Fibroblast of peridontal ligament (primary cell): ENCODE results near the gene PHF2.

Experiments
- DNase-seq: peaks from one replicate; pipeline ENCODE4 v3.0.0-alpha.2; 2010; ENCODE audit errors: extremely low read depth

The PHF2 gene

GRCh38 chr9:93587284-93587650 is 10.9 kb downstream of the PHF2 start:
- DNase-seq, result no peak

- DNase-seq, result no peak
Measured at GRCh38 chr9:93587651-93588347, 11.4 kb downstream of the PHF2 start.

- no peak for DNase-seq
Measured at GRCh38 chr9:93588641-93589609, 12.5 kb downstream of the PHF2 start.

DNA sequence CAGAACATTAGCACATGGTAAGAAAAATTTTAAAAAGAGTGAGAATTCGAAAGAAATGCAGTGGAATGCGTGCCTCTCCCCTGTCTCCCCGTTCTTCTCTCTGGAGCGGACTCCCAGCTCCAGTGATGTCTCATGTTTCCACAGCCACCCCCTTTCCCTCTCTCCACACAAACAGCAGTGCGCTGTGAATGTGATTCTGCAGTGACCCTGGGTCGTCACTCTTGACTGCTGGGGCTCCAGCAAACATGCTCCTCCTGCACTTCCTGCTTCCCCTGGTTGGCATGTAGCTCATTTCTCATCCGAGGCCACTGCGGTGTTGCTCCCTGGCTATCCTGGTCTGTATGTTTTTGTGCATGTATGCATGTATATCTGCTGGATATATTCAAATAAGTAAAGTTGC is 13.3 kb downstream of the PHF2 start:
- DNase-seq, result peak; percentile 40

DNA sequence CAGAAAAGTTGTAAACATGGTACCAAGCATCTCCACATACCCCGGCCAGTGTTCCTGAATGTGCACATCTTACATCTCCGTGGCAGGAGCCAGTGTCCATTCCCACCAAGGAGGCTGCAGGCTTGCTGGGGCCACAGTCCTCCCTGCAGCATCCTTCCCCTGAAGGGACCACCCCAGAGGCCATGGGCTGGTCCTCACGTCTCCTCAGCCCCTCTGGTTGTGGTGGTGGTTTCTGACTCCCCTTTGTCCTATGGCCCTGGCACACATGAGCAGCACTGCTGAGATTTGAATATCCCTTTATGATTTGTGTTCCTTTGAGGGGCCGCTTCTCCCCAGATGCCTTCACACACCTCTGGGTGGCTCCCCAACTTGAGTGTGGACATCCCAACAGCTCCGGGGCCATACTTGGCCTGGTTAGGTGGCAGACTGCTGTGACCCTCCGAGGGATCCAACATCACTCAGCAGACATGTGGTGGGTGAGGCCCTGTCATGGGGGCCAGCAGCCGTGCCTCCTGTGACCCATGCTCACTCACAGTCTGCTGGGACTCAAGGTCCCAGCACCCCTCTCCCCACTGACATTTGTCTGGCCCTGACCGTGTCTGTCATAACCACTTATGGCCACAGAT is 14.3 kb downstream of the PHF2 start:
- DNase-seq, result no peak

DNA sequence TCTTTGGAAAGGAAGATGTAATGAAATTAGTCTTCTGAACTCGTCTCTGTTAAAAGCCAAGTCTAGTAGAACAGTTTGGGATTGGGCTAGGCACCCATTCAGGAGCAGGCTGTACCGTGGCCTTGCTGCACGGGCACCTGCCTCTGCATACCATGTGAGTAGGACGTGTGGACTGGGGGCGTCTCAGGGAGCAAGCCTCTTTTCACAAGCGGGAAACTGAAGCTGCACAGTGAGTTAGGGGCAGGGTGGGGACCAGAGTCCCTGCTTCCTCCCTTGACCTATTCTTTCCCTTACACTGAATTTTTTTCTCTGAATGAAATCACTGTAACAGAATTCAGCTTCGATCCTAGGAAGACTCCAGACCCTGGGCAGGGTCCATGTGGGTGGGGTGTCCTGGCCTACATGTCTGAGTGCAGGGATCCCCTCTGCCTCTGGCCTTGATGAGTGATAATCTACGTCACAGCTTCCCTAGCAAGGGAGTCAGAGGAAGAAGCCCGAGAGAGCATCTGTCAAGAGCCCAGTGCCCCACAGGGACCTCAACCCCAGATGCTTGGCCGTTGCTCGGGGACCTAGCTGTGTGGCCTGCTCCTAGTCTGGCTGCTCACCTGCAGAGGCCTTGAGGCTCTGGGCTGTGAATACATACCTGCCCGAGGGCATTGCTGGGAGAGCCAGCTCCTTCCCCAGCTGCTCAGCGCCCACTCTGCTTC is 15.1 kb downstream of the PHF2 start:
- DNase-seq, result no peak

DNA sequence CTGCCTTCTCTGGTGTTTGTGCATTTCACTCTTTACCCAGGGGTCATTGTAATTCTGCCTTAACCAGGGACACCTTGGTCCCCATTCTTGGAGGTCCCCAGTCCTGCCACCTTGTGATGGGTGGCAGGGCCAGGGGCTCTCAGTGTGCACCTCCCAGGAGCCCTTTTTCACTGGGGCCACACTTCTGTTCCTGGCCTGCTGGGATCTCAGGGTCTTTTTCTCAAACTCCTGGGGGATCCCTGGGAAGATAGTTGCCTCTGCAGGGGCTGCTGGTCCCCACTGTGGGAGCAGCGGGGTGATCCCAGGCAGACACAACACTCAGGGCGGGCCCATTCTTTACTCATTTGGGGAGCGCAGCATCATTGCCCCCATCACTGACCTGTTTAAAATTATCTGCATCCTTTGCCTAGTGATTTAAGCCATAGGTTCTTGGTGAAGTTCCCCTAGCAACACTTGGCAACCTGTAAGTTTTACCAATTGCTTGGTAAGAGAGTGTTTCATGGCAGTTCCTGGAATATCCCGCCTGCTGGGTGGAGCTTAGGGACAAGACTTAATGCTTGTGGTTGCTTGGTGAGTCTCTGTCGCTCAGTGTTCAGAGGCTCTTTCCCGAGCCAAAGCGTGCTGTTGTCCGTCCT is 15.7 kb downstream of the PHF2 start:
- peak; percentile 53 for DNase-seq

DNA sequence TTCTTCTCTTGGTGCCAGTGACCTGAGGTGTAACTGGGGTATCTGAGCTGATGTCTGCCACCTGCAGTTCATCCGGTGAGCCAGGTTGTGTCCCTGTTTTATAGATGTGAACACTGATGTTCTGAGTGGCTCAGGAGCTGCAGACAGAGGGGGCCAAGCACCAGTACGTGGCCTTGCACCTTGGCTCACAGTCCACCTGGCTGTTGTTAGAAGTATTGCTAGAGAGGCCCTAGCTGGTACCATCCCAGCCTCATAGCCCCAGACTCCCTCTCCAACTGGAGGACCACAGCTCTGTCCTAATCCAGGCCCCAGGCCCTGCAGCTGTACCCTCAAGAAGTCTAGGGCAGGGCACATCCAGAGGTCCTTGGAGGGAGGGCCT is 16.2 kb downstream of the PHF2 start:
- no peak for DNase-seq

DNA sequence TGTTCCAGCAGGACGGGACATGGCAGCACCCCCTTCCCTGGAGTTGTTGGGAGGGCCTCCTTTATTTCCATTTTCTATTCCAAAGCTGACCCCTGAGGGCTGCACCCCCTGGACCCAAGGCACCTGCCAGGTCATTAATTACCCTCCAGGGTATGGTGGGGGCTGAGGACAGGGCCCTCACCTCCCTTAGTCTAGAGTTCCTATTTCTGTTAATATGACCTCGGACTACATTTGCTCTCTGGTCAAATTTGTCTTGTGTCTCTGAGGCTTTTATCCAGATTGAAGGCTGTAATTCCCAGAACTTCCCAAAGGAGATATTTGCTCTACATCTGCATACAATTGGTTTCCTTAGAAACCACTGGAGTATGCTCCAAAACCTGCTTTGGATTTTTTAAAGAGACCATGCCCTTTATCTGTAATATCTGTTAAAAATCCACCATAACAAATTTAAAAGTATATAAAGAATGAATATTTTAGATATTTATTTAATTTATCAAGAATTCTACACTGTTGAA is 16.8 kb downstream of the PHF2 start:
- DNase-seq, result peak; percentile 79

GRCh38 chr9:93594041-93594756 is 17.8 kb downstream of the PHF2 start:
- DNase-seq, result no peak

GRCh38 chr9:93595461-93595860 is 19.1 kb downstream of the PHF2 start:
- DNase-seq, result no peak

DNA sequence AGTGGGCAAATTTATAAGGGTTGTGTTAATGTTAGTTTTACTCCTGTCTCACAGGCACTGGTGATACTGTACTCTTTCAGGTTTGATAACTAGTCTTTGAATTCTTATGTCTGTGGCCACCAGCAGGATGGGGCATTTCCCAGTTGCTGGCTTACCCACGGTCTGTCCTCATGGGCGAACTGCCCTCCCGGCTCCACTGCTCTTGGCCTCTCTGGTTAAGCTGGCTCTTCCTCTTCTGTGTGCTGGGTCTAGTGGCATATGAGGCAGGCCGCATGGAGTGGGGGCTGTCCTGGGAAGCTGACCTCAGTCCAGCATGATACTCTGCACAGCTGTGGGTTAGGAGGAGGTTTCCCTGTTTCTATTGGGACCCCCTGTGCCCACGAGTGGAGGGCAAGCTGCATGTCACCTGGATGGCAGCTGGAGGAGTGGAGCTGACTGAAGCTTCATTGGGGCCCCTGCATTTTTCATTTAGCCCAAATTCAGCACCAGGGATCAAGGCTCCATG is 19.5 kb downstream of the PHF2 start:
- DNase-seq, result no peak

DNA sequence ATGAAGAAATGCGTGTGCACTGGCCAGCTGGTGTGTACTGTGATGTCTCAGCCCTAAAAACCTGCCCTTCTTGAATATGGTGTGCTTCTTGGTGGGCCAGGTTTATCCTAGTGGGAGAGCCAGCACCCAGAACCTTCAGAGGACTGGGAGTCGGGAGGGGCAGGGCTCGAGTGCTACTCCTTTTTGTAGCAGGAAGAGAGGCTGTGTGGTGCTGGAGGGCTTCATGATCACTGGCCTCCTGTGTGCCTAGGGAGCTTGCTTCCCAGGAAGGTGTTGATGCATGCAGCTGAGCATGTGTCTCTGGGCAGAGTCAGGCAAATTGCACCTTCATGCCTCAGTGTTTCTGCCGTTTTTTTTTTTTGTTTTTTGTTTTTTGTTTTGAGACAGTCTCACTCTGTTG is 20.0 kb downstream of the PHF2 start:
- no peak for DNase-seq

GRCh38 chr9:93597142-93597706 is 20.8 kb downstream of the PHF2 start:
- no peak for DNase-seq

DNA sequence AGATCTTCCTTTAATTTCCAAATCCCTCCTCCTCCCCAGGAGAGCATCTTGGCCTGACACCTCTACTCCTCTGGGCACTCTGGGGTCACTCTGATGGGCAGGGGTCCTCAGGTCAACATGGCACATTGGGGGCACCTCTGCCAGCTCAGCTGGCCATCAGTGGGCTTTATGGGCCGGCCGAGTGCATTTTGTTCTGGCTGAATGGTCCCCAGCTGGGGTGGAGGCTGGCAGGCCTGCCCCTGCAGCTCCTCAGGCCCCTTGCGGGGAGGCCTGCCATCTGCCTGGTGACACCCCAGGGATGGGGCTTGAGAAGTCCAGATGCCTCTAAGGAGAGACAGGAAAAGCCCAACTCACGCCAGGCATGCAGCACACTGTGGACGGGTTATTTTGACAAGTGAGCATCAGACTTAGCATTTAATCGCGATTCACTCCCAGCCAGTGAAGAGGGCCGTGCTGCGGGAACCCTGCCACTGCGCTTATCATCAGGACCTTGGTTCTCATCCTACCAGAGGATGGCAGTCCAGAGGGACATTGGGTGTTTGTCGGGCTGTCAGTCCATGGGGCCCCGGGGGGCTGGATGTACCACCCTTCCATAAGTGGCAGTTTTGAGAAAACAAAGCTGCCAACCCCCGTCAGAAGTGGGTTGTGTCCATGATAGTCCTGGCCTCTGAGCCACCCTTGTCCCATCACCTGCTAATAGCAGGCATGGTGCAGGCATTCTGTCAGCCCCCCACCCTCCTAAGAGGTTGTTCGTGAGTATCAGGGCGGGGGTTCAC is 21.7 kb downstream of the PHF2 start:
- DNase-seq, result no peak

GRCh38 chr9:93598647-93599241 is 22.4 kb downstream of the PHF2 start:
- no peak for DNase-seq

DNA sequence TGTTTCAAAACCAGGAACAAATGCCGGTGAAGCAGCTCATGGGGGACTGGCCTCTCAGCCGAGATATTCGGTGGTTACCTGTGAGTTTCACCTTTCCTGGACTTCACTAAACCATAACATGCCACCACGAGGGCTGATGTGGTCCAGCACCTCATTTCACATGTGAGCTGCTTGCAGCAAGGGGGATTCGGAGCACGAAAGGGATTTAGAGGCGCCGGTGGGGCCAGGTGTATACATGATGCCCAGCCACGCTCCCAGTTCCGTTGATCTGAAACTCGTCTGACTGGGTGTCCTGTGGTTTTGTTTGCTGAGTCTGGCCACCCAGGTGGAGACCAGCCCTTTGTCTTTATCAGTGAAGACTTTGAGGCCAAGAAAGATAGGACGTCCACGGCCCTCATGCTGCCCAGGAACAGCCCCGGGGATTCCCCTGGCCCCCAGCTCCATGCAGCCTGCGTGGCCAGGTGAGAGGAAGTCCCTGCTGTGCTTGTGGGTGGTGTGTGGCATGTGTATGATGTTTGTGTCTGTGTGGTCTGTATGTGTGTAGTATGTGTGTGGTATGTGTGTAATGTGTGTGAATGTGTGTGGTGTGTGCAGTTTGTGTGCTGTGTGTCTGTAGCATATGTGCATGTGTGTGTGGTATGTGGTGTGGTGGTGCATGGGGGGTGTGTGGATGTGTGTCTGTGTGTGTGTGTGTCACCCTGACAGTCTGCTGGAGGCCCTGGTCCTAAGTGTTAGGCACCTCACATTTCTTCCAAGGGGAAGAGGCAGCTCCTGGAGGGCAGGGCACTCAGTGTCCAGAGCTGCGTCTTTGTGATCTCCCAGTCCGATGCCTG is 23.4 kb downstream of the PHF2 start:
- DNase-seq, result no peak

DNA sequence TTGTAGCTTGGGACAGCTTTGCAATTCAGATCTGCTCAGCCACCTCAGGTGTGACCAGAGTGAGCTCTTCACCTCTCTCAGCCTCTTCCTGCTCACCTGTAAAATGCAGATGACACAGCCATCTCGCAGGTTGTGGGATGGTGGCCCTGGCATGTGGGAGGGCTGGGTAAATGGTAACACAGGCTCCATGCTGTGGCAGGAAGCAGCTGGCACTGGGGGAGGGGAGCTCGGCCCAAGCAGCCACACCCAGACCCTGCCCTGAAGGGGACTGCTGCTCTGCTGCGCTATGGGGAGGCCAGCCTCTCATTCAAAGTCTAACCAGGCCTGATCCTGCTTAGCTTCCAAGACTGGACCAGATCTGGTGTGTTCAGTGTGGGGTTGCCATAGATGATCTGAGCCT is 24.1 kb downstream of the PHF2 start:
- DNase-seq, result no peak
